Measurements from ENCODE around the gene FGFR2.

Gene FGFR2

DNA sequence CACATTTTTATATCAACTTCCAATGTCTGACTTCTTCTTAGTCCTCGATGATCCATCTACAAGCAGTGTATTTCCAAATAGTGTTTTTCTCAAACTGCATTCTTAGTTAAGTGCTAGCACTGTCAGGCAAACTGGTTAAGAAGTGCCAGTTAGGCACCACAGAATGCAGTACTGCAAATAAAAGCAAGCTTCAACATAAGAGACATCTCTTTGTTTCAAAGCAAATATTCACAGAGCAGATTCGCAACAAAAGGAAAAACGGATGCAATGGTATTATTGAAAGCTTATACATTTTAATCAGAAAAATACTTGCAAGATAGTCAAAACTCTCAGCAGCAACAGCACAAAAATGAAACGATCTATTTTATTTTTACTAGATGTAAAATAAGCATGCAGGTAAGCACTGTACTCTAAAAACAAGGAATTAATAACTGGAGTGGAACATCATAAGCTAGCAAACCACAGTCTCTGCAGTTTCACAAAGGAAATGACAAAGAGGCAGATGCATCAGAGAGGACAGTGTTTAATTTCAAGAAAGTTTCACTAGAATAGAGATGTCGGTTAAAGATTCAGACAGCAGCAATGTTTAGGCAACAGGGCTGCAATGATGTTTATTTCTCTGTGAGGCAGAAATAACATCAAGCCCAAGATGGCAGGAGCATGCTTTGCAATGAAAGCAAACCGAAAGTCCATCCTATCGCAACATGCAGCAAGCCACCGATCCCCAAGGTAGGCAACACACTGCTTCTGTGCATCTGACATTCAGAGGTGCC is 82.0 kb downstream of the FGFR2 start:
- Histone ChIP-seq H3K27me3 (replicated peaks) (no peaks in the 10 kb centered on the region), H3K36me3 (replicated peaks) (no peaks in the 10 kb centered on the region), H3K27ac (no peak overlapping the region), H3K4me3 (ENCODE audit: low read depth, low read length) (no peak overlapping the region)
- TF ChIP-seq, protein P1, sequence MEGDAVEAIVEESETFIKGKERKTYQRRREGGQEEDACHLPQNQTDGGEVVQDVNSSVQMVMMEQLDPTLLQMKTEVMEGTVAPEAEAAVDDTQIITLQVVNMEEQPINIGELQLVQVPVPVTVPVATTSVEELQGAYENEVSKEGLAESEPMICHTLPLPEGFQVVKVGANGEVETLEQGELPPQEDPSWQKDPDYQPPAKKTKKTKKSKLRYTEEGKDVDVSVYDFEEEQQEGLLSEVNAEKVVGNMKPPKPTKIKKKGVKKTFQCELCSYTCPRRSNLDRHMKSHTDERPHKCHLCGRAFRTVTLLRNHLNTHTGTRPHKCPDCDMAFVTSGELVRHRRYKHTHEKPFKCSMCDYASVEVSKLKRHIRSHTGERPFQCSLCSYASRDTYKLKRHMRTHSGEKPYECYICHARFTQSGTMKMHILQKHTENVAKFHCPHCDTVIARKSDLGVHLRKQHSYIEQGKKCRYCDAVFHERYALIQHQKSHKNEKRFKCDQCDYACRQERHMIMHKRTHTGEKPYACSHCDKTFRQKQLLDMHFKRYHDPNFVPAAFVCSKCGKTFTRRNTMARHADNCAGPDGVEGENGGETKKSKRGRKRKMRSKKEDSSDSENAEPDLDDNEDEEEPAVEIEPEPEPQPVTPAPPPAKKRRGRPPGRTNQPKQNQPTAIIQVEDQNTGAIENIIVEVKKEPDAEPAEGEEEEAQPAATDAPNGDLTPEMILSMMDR (IDR thresholded peaks at IDR 0.05; ENCODE audit: low read depth, low read length, missing control alignments): no peak
- DNase-seq: no peak
- in situ Hi-C loops (cut with HindIII; ENCODE audit: low pct_ligation_motif_present, low sequenced_read_pairs): no loop called here

GRCh38 chr10:121514141-121514865 is 83.9 kb downstream of the FGFR2 start:
- H3K4me3 ChIP-seq (ENCODE audit: low read depth, low read length): no peak overlapping the region
- H3K27ac ChIP-seq: no peak overlapping the region
- in situ Hi-C loops (cut with HindIII; ENCODE audit: low pct_ligation_motif_present, low sequenced_read_pairs): no loop called here

GRCh38 chr10:121511943-121512342 is 86.3 kb downstream of the FGFR2 start:
- Histone ChIP-seq H3K27me3 (replicated peaks) (no peaks in the 10 kb centered on the region), H3K4me3 (ENCODE audit: low read depth, low read length) (no peak overlapping the region), H3K36me3 (replicated peaks) (no peaks in the 10 kb centered on the region), H3K27ac (no peak overlapping the region)
- in situ Hi-C loops (cut with HindIII; ENCODE audit: low pct_ligation_motif_present, low sequenced_read_pairs): no loop called here
- DNase-seq: no peak
- TF ChIP-seq, protein P1 (IDR thresholded peaks at IDR 0.05; ENCODE audit: low read depth, low read length, missing control alignments): no peak

More at GRCh38 chr10:121514141-121514865, 83.9 kb downstream of the FGFR2 start:
- TF ChIP-seq, protein P1 (IDR thresholded peaks at IDR 0.05; ENCODE audit: low read depth, low read length, missing control alignments): no peak
- Histone ChIP-seq H3K36me3 (replicated peaks) (no peaks in the 10 kb centered on the region), H3K27me3 (replicated peaks) (no peaks in the 10 kb centered on the region)
- DNase-seq: no peak

DNA sequence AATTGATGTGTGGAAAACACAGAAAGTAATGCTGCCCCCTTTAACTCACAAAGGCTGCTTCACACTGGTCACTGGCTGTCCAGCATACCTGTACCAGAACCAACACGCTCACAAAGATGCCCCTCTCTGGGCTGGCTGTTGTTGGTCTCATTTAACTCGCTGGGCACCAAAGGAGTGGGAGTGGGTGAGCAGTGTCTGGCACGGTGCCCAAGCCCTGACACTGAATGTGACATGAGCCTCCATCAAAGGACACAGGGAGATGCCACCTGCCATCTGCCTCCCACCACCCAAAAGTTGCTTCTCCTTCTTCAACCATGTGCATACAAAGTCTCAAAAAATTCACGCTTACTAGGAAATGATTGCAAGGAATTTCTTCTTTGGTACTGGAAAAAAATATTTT is 86.8 kb downstream of the FGFR2 start:
- DNase-seq: no peak
- no peaks in the 10 kb centered on the region for H3K27me3 ChIP-seq (replicated peaks)
- no peak overlapping the region for H3K27ac ChIP-seq
- H3K4me3 ChIP-seq (ENCODE audit: low read depth, low read length): no peak overlapping the region
- in situ Hi-C loops (cut with HindIII; ENCODE audit: low pct_ligation_motif_present, low sequenced_read_pairs): no loop called here
- TF ChIP-seq, protein P1 (IDR thresholded peaks at IDR 0.05; ENCODE audit: low read depth, low read length, missing control alignments): no peak
- H3K36me3 ChIP-seq (replicated peaks): no peaks in the 10 kb centered on the region

GRCh38 chr10:121510201-121510771 is 88.0 kb downstream of the FGFR2 start:
- in situ Hi-C loops (cut with HindIII; ENCODE audit: low pct_ligation_motif_present, low sequenced_read_pairs): no loop called here
- DNase-seq: no peak
- Histone ChIP-seq H3K27ac (no peak overlapping the region), H3K36me3 (replicated peaks) (no peaks in the 10 kb centered on the region), H3K27me3 (replicated peaks) (no peaks in the 10 kb centered on the region), H3K4me3 (ENCODE audit: low read depth, low read length) (no peak overlapping the region)
- TF ChIP-seq, protein P1 (IDR thresholded peaks at IDR 0.05; ENCODE audit: low read depth, low read length, missing control alignments): no peak
